ENCODE results near the gene TBR1.
A peak's percentile ranks its signal among the peaks of the same experiment; 100 is the strongest.

TBR1 gene

DNA sequence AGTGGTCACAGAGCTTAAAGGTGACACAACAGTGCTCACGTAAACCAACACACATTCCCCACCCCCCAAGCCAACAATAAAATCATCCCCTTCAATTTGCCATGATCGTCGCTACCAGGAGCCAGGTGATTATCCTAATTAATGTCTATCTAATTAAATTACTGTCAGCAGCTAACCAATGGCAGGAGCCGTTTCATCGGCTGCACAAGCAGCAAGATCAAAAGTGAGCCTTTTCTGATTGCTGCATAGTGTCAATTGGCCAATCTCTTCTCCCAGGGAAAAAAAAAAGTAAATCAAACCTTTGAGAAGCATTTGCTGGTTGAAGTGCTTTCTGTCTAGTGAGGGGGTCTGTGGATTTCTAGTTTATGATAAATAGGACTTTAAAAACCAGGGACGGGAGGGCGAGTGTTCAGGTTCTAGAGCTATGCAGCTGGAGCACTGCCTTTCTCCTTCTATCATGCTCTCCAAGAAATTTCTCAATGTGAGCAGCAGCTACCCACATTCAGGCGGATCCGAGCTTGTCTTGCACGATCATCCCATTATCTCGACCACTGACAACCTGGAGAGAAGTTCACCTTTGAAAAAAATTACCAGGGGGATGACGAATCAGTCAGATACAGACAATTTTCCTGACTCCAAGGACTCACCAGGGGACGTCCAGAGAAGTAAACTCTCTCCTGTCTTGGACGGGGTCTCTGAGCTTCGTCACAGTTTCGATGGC lies at the start of gene TBR1:
TBR1 (plus strand) TSS at position 311 of the 721 bp plus-strand sequence; CDS start at position 425, 114 bp downstream.
- ATAC-seq: no peak

DNA sequence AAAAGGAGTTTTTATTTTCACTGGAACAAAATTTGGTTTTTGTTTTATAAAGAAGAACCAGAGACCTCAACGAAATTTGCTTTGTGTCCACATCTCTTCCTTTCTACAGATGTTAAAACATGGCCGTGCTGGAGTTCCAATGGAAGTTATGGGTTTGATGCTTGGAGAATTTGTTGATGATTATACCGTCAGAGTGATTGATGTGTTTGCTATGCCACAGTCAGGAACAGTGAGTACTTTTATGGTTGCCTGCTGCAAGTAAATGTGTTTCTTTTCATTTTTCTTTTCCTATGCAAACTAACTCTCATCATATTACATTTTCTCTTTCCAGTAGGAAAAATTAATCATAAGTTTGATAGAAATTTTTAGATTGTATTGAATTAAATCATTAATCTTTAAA lies 48.4 kb upstream of the TBR1 start:
- ATAC-seq: no peak

DNA sequence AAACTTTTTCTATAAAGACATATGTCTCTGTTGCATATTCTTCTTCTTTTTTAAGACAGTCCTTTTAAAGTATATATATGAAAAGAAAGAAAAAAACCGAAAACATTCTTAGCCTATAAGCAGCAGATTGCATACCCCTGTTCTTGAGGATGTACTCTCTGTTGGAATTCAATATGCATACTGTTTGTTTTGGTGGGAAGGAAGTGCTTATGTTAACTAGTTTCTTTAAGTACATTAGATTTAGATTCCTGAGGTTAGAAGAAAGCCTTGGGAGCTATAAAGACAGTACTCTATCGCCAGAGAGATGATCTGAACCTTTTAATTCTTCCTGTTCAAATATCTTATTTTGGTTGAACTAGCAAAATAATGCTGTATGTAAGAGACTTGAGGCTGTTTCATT lies 46.8 kb upstream of the TBR1 start:
- ATAC-seq: no peak

- ATAC-seq: no peak
These were observed 45.1 kb upstream of the TBR1 start for GRCh38 chr2:161370981-161371380.

GRCh38 chr2:161371869-161372268 lies 44.2 kb upstream of the TBR1 start:
- no peak for ATAC-seq

GRCh38 chr2:161373942-161374341 lies 42.2 kb upstream of the TBR1 start:
- ATAC-seq: no peak

DNA sequence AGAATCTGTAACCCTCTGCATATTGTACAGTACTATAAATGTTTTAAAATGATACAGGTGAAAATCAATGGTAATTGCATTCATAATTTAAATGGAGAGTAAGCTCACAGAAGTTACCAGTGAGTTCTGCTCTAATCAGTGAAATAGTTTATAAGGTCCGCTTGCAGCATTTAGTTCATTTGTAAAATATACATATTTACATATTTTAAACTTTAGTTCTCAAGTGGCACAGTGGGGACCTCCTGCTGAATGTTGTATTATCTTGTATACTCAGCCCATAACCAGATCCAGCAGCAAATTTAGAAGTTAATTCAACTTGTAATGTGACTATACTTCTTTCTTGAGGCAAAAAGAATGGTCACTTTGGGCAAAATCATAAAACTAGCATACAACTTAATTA lies 41.7 kb upstream of the TBR1 start:
- ATAC-seq: no peak

- no peak for ATAC-seq
These were observed 36.4 kb upstream of the TBR1 start for GRCh38 chr2:161379740-161380139.

DNA sequence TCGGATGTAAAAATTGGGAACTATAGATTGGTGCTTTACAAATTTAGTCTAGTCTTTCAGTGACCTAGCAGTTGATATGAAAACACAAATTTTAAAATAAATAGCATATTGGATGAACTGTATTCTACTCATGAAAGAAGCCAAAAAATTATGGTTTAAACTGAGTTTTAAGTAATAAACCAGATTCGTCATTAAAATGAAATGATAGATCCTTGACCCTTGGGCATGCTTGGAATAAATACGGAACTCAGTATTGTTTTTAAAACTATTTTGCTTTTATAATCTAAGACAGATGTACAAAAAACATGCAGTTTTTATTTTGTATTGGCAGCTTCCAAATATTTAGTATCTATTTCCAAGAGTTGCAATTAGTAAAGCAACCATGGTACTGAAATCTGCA lies 34.6 kb upstream of the TBR1 start:
- ATAC-seq: no peak

- ATAC-seq: no peak
These were observed 33.4 kb upstream of the TBR1 start for GRCh38 chr2:161382747-161383146.

DNA sequence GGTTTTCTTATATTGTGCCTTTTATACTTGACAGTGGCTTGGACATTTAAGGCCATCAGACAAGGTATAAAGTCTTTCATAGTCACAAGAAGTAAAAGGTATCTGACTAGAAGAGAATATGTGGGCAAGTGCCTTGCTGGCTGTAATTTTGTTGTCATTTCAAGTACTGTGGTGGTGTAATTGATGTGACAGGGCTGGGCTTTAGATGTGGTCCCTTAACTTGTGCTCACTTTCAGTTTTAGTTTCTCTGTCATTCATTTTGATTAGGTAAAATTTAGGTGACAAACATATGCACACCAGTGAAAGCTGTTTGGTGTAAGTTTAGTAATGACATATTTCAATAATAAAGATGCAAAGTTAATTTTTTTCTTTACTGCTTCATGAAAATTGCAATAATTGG lies 31.2 kb upstream of the TBR1 start:
- ATAC-seq: peak; percentile 79 to 94

DNA sequence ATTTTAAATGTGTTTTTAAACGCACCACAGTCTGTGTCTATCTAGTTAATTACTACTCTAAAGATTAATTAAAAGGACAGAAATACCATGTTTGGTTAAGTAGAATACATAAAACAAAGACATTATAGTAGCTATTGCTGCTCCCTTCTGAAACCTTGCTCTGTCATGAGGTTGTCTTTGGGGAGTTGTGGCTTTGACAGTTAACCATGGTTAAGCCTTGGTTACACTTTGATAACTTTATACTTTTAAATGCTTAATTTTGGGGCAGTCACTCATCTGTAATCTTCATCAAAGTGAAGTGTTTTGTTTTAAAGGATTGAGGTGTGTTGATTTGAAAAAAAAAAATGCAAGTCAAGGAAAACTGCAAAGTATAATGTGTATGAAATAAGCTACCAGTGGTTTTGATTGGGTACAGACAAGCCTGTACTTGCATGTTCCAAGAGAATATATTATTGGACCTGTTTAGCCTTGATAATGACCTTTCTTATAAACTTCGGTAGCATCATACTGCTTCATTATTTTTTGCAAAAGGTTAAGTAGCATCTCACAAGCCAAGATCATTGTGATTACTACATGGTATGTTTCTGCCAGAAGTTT lies 29.8 kb upstream of the TBR1 start:
- no peak for ATAC-seq

GRCh38 chr2:161388146-161388779 lies 27.8 kb upstream of the TBR1 start:
- ATAC-seq: no peak

DNA sequence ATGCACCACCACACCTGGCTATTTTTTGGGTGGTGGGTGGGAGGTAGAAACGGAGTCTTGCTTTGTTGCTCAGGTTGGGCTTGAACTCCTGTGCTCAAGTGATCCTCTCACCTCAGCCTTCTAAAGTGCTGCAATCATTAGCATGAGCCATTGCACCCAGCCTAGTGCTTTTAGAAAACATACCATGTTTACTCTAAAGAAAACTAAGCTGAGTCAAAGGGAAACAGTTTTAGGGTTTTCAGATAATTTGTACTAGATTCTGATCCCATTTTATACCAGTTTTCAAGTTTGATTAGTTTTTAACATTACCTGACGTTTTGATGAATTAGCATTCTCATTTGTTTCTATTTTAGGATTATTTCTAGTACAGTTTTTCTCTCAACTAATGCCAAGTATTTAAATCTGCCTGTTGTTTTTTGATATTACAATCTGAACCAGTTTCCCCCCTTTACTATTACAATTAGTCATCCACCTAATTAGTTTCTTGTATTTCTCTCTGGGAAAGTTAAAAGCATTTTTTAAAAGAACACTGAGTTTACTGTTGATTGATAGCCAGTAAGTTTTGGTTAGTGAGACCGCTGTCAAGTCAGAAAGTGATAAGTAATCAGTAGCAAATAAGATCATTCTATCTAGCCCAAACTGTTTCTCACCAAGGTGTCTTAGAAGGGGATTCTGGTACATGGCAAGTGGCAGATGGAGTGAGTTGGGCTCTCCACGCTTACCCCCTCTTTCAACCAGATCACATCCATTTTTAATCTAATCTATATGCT lies 24.2 kb upstream of the TBR1 start:
- ATAC-seq: peak in 1 of 2 donors; percentile 30

DNA sequence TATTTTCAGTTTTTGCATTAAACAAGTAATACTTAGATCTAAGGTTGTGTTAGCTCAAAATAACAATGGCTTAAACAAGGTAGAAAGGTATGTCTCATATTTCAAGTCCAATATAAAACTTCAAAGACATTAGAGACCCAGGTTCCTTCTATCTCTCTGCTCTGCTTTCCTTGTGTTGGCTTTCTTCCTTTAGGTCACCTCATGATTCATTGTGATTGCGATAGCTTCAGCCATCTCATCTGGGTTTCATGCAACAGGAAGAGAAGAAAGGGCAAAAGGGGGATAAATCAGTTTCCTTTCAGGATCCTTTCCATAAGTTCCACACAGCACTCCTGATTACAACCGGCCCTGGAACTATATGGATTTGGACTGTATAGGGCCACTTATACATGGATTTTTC lies 16.0 kb upstream of the TBR1 start:
- no peak for ATAC-seq

GRCh38 chr2:161402297-161402696 lies 13.8 kb upstream of the TBR1 start:
- no peak for ATAC-seq

GRCh38 chr2:161406316-161406715 lies 9.8 kb upstream of the TBR1 start:
- ATAC-seq: no peak

DNA sequence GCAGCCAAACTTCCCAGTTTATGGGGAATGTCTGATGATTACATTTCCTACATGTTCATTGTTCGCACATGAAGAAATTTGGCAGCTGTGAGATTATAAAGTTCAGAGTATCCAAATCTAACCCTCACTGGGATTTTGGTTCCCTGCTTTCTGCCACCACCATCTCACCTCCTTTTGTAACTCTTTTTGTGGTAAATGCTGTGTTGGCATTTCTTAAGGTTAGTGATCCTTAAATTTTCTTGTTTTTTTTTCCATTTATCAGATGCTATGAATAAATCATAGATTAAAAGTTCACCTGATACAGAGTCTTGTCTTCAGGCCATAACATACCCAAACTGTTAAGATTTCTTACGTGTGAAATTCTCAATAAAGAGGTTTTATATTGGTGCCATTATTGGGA lies 8.5 kb upstream of the TBR1 start:
- no peak for ATAC-seq

GRCh38 chr2:161409308-161409907 lies 6.7 kb upstream of the TBR1 start:
- no peak for ATAC-seq

- ATAC-seq: no peak
These were observed 3.8 kb upstream of the TBR1 start for GRCh38 chr2:161412346-161412745.

DNA sequence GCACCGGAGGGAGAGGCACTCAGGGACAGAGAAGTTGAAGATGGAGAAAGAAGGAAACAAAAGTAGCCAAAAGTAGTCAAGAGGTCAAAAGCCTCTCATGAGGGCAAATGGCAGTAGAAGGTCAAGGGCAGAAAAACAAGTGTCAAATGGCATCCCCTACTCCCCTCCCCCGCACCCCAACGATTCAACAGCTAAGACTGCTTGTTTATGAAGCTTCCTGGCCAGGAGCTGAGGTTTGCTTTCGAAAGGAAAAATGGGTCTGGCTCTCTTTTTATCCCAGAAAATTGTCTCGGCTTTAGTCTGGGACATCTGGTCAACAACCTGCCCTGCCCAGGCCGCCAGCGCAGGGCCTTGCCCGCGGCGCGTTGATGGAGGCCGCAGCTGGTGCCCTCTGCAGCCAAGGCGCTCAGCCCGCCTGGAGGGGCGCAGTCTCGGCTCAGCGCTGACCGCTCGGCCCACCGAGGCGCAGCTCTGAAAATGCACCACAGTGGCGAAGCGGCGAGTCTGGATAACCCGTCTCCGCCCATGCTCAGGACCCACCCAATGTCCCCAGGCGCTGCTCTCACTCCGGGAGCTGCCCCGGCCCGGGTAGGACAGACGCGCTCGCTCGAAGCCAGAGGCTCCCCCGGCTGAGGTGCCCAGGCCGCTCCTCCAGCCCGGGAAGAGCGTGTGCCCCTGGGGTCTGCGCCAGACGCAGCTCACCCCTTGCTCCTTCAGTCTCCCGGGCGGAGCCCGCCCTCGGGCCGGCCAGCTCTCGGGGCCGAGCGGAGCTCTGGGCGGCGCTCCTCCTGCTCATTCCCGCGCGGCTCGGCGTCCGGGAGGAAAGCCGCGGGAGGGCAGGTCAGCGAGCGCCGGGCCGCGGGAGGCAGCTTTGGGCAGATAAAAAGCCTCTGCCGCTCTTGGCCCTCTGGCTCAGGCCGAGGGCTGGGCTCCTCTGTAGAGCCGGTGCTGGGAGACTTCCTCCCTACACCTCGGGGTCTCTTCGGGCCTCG lies 1.8 kb upstream of the TBR1 start:
- peak; percentile 33 to 44 for ATAC-seq

All from activated CD4-positive, CD25-positive, alpha-beta regulatory T cell treated with anti-CD3 and anti-CD28 coated beads, Interleukin-2, amount 50 U/mL, for 24 hours (primary cell).